ENCODE data around the gene SEPTIN7.
A peak's percentile ranks its signal among the peaks of the same experiment; 100 is the strongest.
"Not testable (repeated sequence)": the region's sequence is repeated elsewhere in the genome, so short reads cannot be mapped to it uniquely, and the experiment has no call there.

The SEPTIN7 gene

GRCh38 chr7:35800718-35801391 lies at the start of gene SEPTIN7:
Gene SEPTIN7, plus strand, starts transcription at chr7:35801057. Its CDS starts 153 bp downstream, at chr7:35801210.
- Mint-ChIP-seq H3K4me1 (ENCODE audit: low read depth) (peaks cover 43% of the 10 kb centered on the region), H3K27ac (peak within 1 kb of the TSS; percentile 98), H3K4me3 (peak within 1 kb of the TSS; percentile 95), H3K9me3 (no peaks in the 10 kb centered on the region), H3K27me3 (no peaks in the 10 kb centered on the region), H3K36me3 (ENCODE audit: low read depth) (peaks cover 24% of the 10 kb centered on the region)

GRCh38 chr7:35752742-35753141 lies 48.1 kb upstream of the SEPTIN7 start:
- H3K27me3 Mint-ChIP-seq: no peaks in the 10 kb centered on the region
- H3K4me1 Mint-ChIP-seq (ENCODE audit: low read depth): no peaks in the 10 kb centered on the region

GRCh38 chr7:35753761-35754603 lies 46.9 kb upstream of the SEPTIN7 start:
- H3K27me3 Mint-ChIP-seq: no peaks in the 10 kb centered on the region
- H3K27ac Mint-ChIP-seq: no peak overlapping the region
- no peak overlapping the region for H3K4me3 Mint-ChIP-seq
- no peaks in the 10 kb centered on the region for H3K4me1 Mint-ChIP-seq (ENCODE audit: low read depth)
- no peaks in the 10 kb centered on the region for H3K36me3 Mint-ChIP-seq (ENCODE audit: low read depth)
- no peaks in the 10 kb centered on the region for H3K9me3 Mint-ChIP-seq

More at GRCh38 chr7:35752742-35753141, 48.1 kb upstream of the SEPTIN7 start:
- Mint-ChIP-seq H3K27ac (no peak overlapping the region), H3K4me3 (no peak overlapping the region), H3K36me3 (ENCODE audit: low read depth) (no peaks in the 10 kb centered on the region), H3K9me3 (no peaks in the 10 kb centered on the region)

- no peaks in the 10 kb centered on the region for H3K9me3 Mint-ChIP-seq
- no peaks in the 10 kb centered on the region for H3K4me1 Mint-ChIP-seq (ENCODE audit: low read depth)
- H3K4me3 Mint-ChIP-seq: no peak overlapping the region
- no peaks in the 10 kb centered on the region for H3K27me3 Mint-ChIP-seq
- no peak overlapping the region for H3K27ac Mint-ChIP-seq
- H3K36me3 Mint-ChIP-seq (ENCODE audit: low read depth): no peaks in the 10 kb centered on the region
Measured at GRCh38 chr7:35754741-35755140, 46.1 kb upstream of the SEPTIN7 start.

- Mint-ChIP-seq H3K9me3 (no peaks in the 10 kb centered on the region), H3K27ac (no peak overlapping the region), H3K27me3 (no peaks in the 10 kb centered on the region), H3K4me3 (no peak overlapping the region), H3K4me1 (ENCODE audit: low read depth) (no peaks in the 10 kb centered on the region), H3K36me3 (ENCODE audit: low read depth) (no peaks in the 10 kb centered on the region)
Measured at GRCh38 chr7:35755711-35756110, 45.1 kb upstream of the SEPTIN7 start.

- H3K4me3 Mint-ChIP-seq; H3K36me3 Mint-ChIP-seq (ENCODE audit: low read depth); H3K27me3 Mint-ChIP-seq; H3K4me1 Mint-ChIP-seq (ENCODE audit: low read depth); H3K9me3 Mint-ChIP-seq; H3K27ac Mint-ChIP-seq: not testable (repeated sequence)
Measured at GRCh38 chr7:35756453-35756852, 44.4 kb upstream of the SEPTIN7 start.

GRCh38 chr7:35757574-35757973 lies 43.3 kb upstream of the SEPTIN7 start:
- H3K4me1 Mint-ChIP-seq (ENCODE audit: low read depth): no peaks in the 10 kb centered on the region
- H3K9me3 Mint-ChIP-seq: no peaks in the 10 kb centered on the region
- no peak overlapping the region for H3K4me3 Mint-ChIP-seq
- no peaks in the 10 kb centered on the region for H3K36me3 Mint-ChIP-seq (ENCODE audit: low read depth)
- H3K27ac Mint-ChIP-seq: no peak overlapping the region
- no peaks in the 10 kb centered on the region for H3K27me3 Mint-ChIP-seq

GRCh38 chr7:35758421-35758820 lies 42.4 kb upstream of the SEPTIN7 start:
- no peaks in the 10 kb centered on the region for H3K9me3 Mint-ChIP-seq
- no peaks in the 10 kb centered on the region for H3K4me1 Mint-ChIP-seq (ENCODE audit: low read depth)
- H3K36me3 Mint-ChIP-seq (ENCODE audit: low read depth): no peaks in the 10 kb centered on the region
- H3K4me3 Mint-ChIP-seq: no peak overlapping the region
- H3K27ac Mint-ChIP-seq: no peak overlapping the region
- H3K27me3 Mint-ChIP-seq: no peaks in the 10 kb centered on the region

GRCh38 chr7:35760143-35760745 lies 40.6 kb upstream of the SEPTIN7 start:
- no peak overlapping the region for H3K4me3 Mint-ChIP-seq
- H3K4me1 Mint-ChIP-seq (ENCODE audit: low read depth): no peaks in the 10 kb centered on the region
- no peak overlapping the region for H3K27ac Mint-ChIP-seq
- H3K36me3 Mint-ChIP-seq (ENCODE audit: low read depth): no peaks in the 10 kb centered on the region
- H3K27me3 Mint-ChIP-seq: no peaks in the 10 kb centered on the region
- H3K9me3 Mint-ChIP-seq: no peaks in the 10 kb centered on the region

- Mint-ChIP-seq H3K36me3 (ENCODE audit: low read depth) (no peaks in the 10 kb centered on the region), H3K9me3 (no peaks in the 10 kb centered on the region), H3K4me3 (no peak overlapping the region), H3K27ac (no peak overlapping the region), H3K27me3 (no peaks in the 10 kb centered on the region), H3K4me1 (ENCODE audit: low read depth) (no peaks in the 10 kb centered on the region)
Measured at GRCh38 chr7:35761871-35762677, 38.8 kb upstream of the SEPTIN7 start.

- no peaks in the 10 kb centered on the region for H3K4me1 Mint-ChIP-seq (ENCODE audit: low read depth)
- no peaks in the 10 kb centered on the region for H3K27me3 Mint-ChIP-seq
- no peaks in the 10 kb centered on the region for H3K9me3 Mint-ChIP-seq
- H3K27ac Mint-ChIP-seq: no peak overlapping the region
- H3K36me3 Mint-ChIP-seq (ENCODE audit: low read depth): no peaks in the 10 kb centered on the region
- no peak overlapping the region for H3K4me3 Mint-ChIP-seq
Measured at GRCh38 chr7:35762781-35763180, 38.1 kb upstream of the SEPTIN7 start.

- H3K27ac Mint-ChIP-seq: no peak overlapping the region
Measured at GRCh38 chr7:35768346-35768745, 32.5 kb upstream of the SEPTIN7 start.

GRCh38 chr7:35771776-35772175 lies 29.1 kb upstream of the SEPTIN7 start:
- Mint-ChIP-seq H3K27me3 (no peaks in the 10 kb centered on the region), H3K4me3 (no peak overlapping the region), H3K9me3 (no peaks in the 10 kb centered on the region), H3K36me3 (ENCODE audit: low read depth) (no peaks in the 10 kb centered on the region), H3K27ac (no peak overlapping the region), H3K4me1 (ENCODE audit: low read depth) (no peaks in the 10 kb centered on the region)

More at GRCh38 chr7:35768346-35768745, 32.5 kb upstream of the SEPTIN7 start:
- no peak overlapping the region for H3K4me3 Mint-ChIP-seq
- no peaks in the 10 kb centered on the region for H3K27me3 Mint-ChIP-seq
- no peaks in the 10 kb centered on the region for H3K4me1 Mint-ChIP-seq (ENCODE audit: low read depth)
- no peaks in the 10 kb centered on the region for H3K36me3 Mint-ChIP-seq (ENCODE audit: low read depth)
- H3K9me3 Mint-ChIP-seq: no peaks in the 10 kb centered on the region

GRCh38 chr7:35773994-35774393 lies 26.9 kb upstream of the SEPTIN7 start:
- H3K27me3 Mint-ChIP-seq: no peaks in the 10 kb centered on the region
- no peak overlapping the region for H3K27ac Mint-ChIP-seq
- no peak overlapping the region for H3K4me3 Mint-ChIP-seq
- no peaks in the 10 kb centered on the region for H3K36me3 Mint-ChIP-seq (ENCODE audit: low read depth)
- no peaks in the 10 kb centered on the region for H3K4me1 Mint-ChIP-seq (ENCODE audit: low read depth)
- no peaks in the 10 kb centered on the region for H3K9me3 Mint-ChIP-seq

Data from stimulated activated naive CD8-positive, alpha-beta T cell treated with anti-CD3 and anti-CD28 coated beads, Interleukin-15, Interleukin-2, amounts not matched to agents 100 ng/mL and 50 ng/mL, for 24 hours (primary cell).